ENCODE results near the gene ERFE.

DNA sequence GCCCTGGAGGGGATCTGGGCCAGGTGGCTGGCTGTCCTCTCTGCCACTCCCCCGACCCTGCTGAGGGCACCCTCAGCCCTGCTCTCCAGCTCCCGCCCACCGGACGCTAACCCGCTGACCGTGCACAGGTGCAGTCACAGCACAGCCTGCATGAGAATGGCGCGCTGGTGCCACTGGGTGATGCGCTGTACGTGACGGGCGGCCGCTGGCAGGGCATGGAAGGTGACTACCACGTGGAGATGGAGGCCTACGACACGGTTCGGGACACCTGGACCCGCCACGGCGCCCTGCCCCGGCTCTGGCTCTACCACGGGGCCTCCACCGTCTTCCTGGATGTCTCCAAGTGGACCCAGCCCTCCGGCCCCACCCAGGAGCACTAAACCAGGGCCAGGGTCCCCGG is 8.1 kb upstream of the ERFE start:
- TF ChIP-seq, protein P1, sequence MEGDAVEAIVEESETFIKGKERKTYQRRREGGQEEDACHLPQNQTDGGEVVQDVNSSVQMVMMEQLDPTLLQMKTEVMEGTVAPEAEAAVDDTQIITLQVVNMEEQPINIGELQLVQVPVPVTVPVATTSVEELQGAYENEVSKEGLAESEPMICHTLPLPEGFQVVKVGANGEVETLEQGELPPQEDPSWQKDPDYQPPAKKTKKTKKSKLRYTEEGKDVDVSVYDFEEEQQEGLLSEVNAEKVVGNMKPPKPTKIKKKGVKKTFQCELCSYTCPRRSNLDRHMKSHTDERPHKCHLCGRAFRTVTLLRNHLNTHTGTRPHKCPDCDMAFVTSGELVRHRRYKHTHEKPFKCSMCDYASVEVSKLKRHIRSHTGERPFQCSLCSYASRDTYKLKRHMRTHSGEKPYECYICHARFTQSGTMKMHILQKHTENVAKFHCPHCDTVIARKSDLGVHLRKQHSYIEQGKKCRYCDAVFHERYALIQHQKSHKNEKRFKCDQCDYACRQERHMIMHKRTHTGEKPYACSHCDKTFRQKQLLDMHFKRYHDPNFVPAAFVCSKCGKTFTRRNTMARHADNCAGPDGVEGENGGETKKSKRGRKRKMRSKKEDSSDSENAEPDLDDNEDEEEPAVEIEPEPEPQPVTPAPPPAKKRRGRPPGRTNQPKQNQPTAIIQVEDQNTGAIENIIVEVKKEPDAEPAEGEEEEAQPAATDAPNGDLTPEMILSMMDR (IDR thresholded peaks at IDR 0.05): no peak
- TF ChIP-seq POLR2A (IDR thresholded peaks at IDR 0.05): no peak

Measured in suprapubic skin (tissue), 3 donors.